HEK293 (cell line): ENCODE measurements around the gene NLGN3.

Source experiments
- HOXA7 ChIP-seq: sonication (generic); formaldehyde crosslinking; IDR thresholded peaks from 2 replicates; pipeline ENCODE4 v1.8.1; 2022; ENCODE audit warnings: missing genetic modification reagents, borderline replicate concordance
- PRDM1 ChIP-seq: fragments of 450-650 bp; formaldehyde crosslinking; IDR thresholded peaks from 2 replicates; pipeline ENCODE4; 2016; ENCODE audit warnings: missing biosample characterization, missing genetic modification characterization
- RBAK ChIP-seq: fragments of 450-650 bp; formaldehyde crosslinking; IDR thresholded peaks from 2 replicates; pipeline ENCODE4 v1.5.1; 2016; ENCODE audit warnings: missing biosample characterization, missing genetic modification characterization
- ZFP37 ChIP-seq: fragments of 450-650 bp; formaldehyde crosslinking; IDR thresholded peaks from 2 replicates; pipeline ENCODE4 v1.5.1; 2016; ENCODE audit warnings: missing biosample characterization, missing genetic modification characterization
- ZNF184 ChIP-seq: fragments of 450-650 bp; IDR thresholded peaks from 2 replicates; pipeline ENCODE4 v1.5.1; 2018; ENCODE audit warnings: missing biosample characterization, mild to moderate bottlenecking, missing genetic modification characterization
- ZNF274 ChIP-seq, 2 experiments: fragments of 200-500 bp in 1 of 2; fragments of 450-650 bp in 1 of 2; sonication (Bioruptor generic) in 1 of 2; formaldehyde crosslinking in 1 of 2; IDR thresholded peaks; 2 replicates each; pipeline versions ENCODE4 v1.5.1 to v1.6.1; 2014 to 2016; ENCODE audit warnings: borderline replicate concordance in 1 of 2, inconsistent platforms in 1 of 2, low read length in 1 of 2, missing biosample characterization in 1 of 2, missing genetic modification characterization in 1 of 2
- ZNF670 ChIP-seq: fragments of 450-650 bp; formaldehyde crosslinking; IDR thresholded peaks from 2 replicates; pipeline ENCODE4 v1.5.1; 2016; ENCODE audit warnings: missing biosample characterization, missing genetic modification characterization, low read depth
- TF ChIP-seq, protein P1 (sequence below): fragments of 450-650 bp; formaldehyde crosslinking; IDR thresholded peaks from 2 replicates; pipeline ENCODE4 v1.5.1; 2016; ENCODE audit warnings: missing biosample characterization, missing genetic modification characterization
- TF ChIP-seq, protein P2 (sequence below): fragments of 450-650 bp; formaldehyde crosslinking; IDR thresholded peaks from 2 replicates; pipeline ENCODE4 v1.5.1; 2016; ENCODE audit warnings: missing biosample characterization, missing genetic modification characterization

- TF ChIP-seq, protein P1, sequence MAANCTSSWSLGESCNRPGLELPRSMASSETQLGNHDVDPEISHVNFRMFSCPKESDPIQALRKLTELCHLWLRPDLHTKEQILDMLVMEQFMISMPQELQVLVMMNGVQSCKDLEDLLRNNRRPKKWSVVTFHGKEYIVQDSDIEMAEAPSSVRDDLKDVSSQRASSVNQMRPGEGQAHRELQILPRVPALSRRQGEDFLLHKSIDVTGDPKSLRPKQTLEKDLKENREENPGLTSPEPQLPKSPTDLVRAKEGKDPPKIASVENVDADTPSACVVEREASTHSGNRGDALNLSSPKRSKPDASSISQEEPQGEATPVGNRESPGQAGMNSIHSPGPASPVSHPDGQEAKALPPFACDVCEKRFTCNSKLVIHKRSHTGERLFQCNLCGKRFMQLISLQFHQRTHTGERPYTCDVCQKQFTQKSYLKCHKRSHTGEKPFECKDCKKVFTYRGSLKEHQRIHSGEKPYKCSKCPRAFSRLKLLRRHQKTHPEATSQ (tag by site-specific recombination): no peak
- TF ChIP-seq, protein P2, sequence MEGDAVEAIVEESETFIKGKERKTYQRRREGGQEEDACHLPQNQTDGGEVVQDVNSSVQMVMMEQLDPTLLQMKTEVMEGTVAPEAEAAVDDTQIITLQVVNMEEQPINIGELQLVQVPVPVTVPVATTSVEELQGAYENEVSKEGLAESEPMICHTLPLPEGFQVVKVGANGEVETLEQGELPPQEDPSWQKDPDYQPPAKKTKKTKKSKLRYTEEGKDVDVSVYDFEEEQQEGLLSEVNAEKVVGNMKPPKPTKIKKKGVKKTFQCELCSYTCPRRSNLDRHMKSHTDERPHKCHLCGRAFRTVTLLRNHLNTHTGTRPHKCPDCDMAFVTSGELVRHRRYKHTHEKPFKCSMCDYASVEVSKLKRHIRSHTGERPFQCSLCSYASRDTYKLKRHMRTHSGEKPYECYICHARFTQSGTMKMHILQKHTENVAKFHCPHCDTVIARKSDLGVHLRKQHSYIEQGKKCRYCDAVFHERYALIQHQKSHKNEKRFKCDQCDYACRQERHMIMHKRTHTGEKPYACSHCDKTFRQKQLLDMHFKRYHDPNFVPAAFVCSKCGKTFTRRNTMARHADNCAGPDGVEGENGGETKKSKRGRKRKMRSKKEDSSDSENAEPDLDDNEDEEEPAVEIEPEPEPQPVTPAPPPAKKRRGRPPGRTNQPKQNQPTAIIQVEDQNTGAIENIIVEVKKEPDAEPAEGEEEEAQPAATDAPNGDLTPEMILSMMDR (tag by site-specific recombination): no peak
- TF ChIP-seq ZNF184 (tag by site-specific recombination): no peak
- TF ChIP-seq PRDM1 (tag by site-specific recombination): no peak
- no peak for TF ChIP-seq ZNF670 (tag by site-specific recombination)
- no peak for TF ChIP-seq RBAK (tag by site-specific recombination)
- no peak for TF ChIP-seq HOXA7 (CRISPR knock-in tag)
- TF ChIP-seq ZNF274 (IDR thresholded peaks at IDR 0.05; ENCODE audit: low read length): no peak
- no peak for TF ChIP-seq ZNF274 (tag by site-specific recombination; IDR thresholded peaks at IDR 0.05; ENCODE audit: borderline replicate concordance)
- no peak for TF ChIP-seq ZFP37 (tag by site-specific recombination)
These were observed 67.9 kb downstream of the NLGN3 start for GRCh38 chrX:71212536-71212935.
